ENCODE measurements around the gene OPRM1.

- TF ChIP-seq CTCF (IDR thresholded peaks at IDR 0.05) (no peak), EZH2 (IDR thresholded peaks at IDR 0.05; ENCODE audit: borderline replicate concordance, insufficient read depth, low read depth, low read length, poor library complexity, severe bottlenecking) (no peak)
Observed at GRCh38 chr6:154234019-154234772, 195.2 kb downstream of the OPRM1 start.
